HCT116 (cell line): ENCODE results near the gene MDM4. TPM values are rescaled to one million over a fixed set of nuclear protein-coding genes. Genes with fewer than 3 reads are reported as not detected.
A peak's percentile ranks its signal among the peaks of the same experiment; 100 is the strongest.

Source experiments
- ATAC-seq: fragments of 200-7000 bp; cut with Tn5 transposase; 2 replicates; pipeline ENCODE4 v1.9.1; 2020; ENCODE audit warnings: mild to moderate bottlenecking, moderate library complexity
- BruUV-seq: library from RNA; stranded (reverse); fragments of 400-500 nt; replicated peaks from 2 replicates; lab custom pipeline; 2021; lab: Mats Ljungman, UMichigan
- CTCF ChIA-PET: fragments of 300-600 bp; sonication (Branson Sonifier 250); formaldehyde crosslinking; loops from one replicate; lab custom pipeline; 2021; ENCODE audit warnings: antibody characterized with exemption; lab: Charles Lee
- POLR2A ChIA-PET: fragments of 300-600, 350-600 bp; sonication (Branson Sonifier 250); formaldehyde crosslinking; loops from one replicate; lab custom pipeline; 2021; ENCODE audit warnings: antibody characterized with exemption; lab: Charles Lee
- RAD21 ChIA-PET, 2 experiments: fragments of 300-600 bp; sonication (Branson Sonifier 250); formaldehyde crosslinking; loops; one replicate each; lab custom pipeline; 2023; ENCODE audit warnings: low total read pairs in 2 of 2; ENCODE audit not compliant: uncharacterized antibody in 2 of 2, unreplicated experiment in 2 of 2, low non-redundant PET in 1 of 2; lab: Charles Lee
- DNase-seq: peaks from one replicate; pipeline ENCODE4 v3.0.0-alpha.2; 2010; ENCODE audit warnings: low read depth, low spot score
- H2AFZ ChIP-seq: fragments of 200-600 bp; shearing (Covaris generic), sonication (generic); 2 replicates; pipeline ENCODE4 v1.6.1; 2017; ENCODE audit warnings: low read depth, mixed run types, mixed read lengths, antibody characterized with exemption, low read length; ENCODE audit not compliant: poor library complexity, severe bottlenecking
- H3K27ac ChIP-seq: 2 replicates; pipeline ENCODE4 v1.5.1; 2012; ENCODE audit warnings: low read depth, low read length
- H3K27me3 ChIP-seq: fragments of 200-600 bp; sonication (generic); 2 replicates; pipeline ENCODE4 v1.6.1; 2016; ENCODE audit warnings: mixed run types, low read length, mixed read lengths; ENCODE audit not compliant: insufficient read depth
- H3K36me3 ChIP-seq, 2 experiments: fragments of 200-500 bp in 1 of 2; fragments of 200-600 bp in 1 of 2; sonication (Bioruptor generic) in 1 of 2; sonication (generic) in 1 of 2; 2 replicates each; pipeline versions ENCODE4 v1.5.1 to v1.6.1; 2014 to 2016; ENCODE audit warnings: low read length in 2 of 2, inconsistent platforms in 1 of 2, mixed read lengths in 1 of 2, mixed run types in 1 of 2; ENCODE audit not compliant: insufficient read depth in 2 of 2, control insufficient read depth in 1 of 2
- H3K4me1 ChIP-seq, 2 experiments: fragments of 200-600 bp in 1 of 2; sonication (generic) in 1 of 2; 2 replicates each; pipeline versions ENCODE4 v1.5.1 to v1.6.1; 2012 to 2017; ENCODE audit warnings: low read length in 2 of 2, inconsistent platforms in 1 of 2, mild to moderate bottlenecking in 1 of 2, mixed read lengths in 1 of 2, mixed run types in 1 of 2, moderate library complexity in 1 of 2; ENCODE audit not compliant: insufficient read depth in 2 of 2, control insufficient read depth in 1 of 2
- H3K4me2 ChIP-seq: fragments of 200-600 bp; sonication (generic); 2 replicates; pipeline ENCODE4 v1.6.1; 2017; ENCODE audit warnings: mixed run types, low read length, mixed read lengths
- H3K4me3 ChIP-seq, 2 experiments: fragments of 200-600 bp in 1 of 2; sonication (generic) in 1 of 2; replicated peaks in 1 of 2; 2 replicates each; pipeline ENCODE4 v1.5.1; 2011 to 2016; ENCODE audit warnings: low read length in 2 of 2, control low read depth in 1 of 2, low read depth in 1 of 2, mild to moderate bottlenecking in 1 of 2, mixed read lengths in 1 of 2, mixed run types in 1 of 2
- H3K79me2 ChIP-seq: fragments of 200-600 bp; sonication (generic); 2 replicates; pipeline ENCODE4 v1.6.1; 2017; ENCODE audit warnings: mild to moderate bottlenecking, mixed run types, low read length, moderate library complexity, mixed read lengths; ENCODE audit not compliant: insufficient read depth
- H3K9ac ChIP-seq: fragments of 200-600 bp; sonication (generic); 2 replicates; pipeline ENCODE4 v1.6.1; 2016; ENCODE audit warnings: low read length, mixed read lengths
- H3K9me2 ChIP-seq: fragments of 200-600 bp; sonication (generic), shearing (Covaris generic); 2 replicates; pipeline ENCODE4 v1.6.1; 2017; ENCODE audit warnings: mixed run types, mild to moderate bottlenecking, moderate library complexity; ENCODE audit not compliant: insufficient read depth
- H3K9me3 ChIP-seq, 2 experiments: fragments of 200-500 bp in 1 of 2; fragments of 200-600 bp in 1 of 2; sonication (Bioruptor generic) in 1 of 2; sonication (generic) in 1 of 2; 2 replicates each; pipeline ENCODE4 v1.6.1; 2014 to 2017; ENCODE audit warnings: low read length in 2 of 2, mixed read lengths in 2 of 2, inconsistent platforms in 1 of 2, low read depth in 1 of 2, mild to moderate bottlenecking in 1 of 2, mixed run types in 1 of 2, moderate library complexity in 1 of 2; ENCODE audit not compliant: control insufficient read depth in 1 of 2, insufficient read depth in 1 of 2
- H4K20me1 ChIP-seq: fragments of 200-600 bp; sonication (generic), shearing (Covaris generic); 2 replicates; pipeline ENCODE4 v1.6.1; 2017; ENCODE audit warnings: mixed run types, mild to moderate bottlenecking, moderate library complexity; ENCODE audit not compliant: insufficient read depth
- CBX3 ChIP-seq: IDR thresholded peaks from 2 replicates; pipeline ENCODE4 v1.6.1; 2012; ENCODE audit warnings: low read depth
- CTCF ChIP-seq, 3 experiments: fragments of 200-600 bp in 1 of 3; sonication (generic) in 1 of 3; IDR thresholded peaks in 2 of 3; conservative IDR thresholded peaks in 1 of 3; 2 replicates each; pipeline ENCODE4 v1.5.1; 2012 to 2017; ENCODE audit warnings: low read depth in 2 of 3, low read length in 2 of 3, antibody characterized with exemption in 1 of 3, borderline replicate concordance in 1 of 3, control low read depth in 1 of 3, mild to moderate bottlenecking in 1 of 3, mixed read lengths in 1 of 3, mixed run types in 1 of 3, moderate library complexity in 1 of 3; ENCODE audit not compliant: insufficient read depth in 1 of 3
- JUND ChIP-seq: IDR thresholded peaks from 2 replicates; pipeline ENCODE4 v1.6.1; 2012
- RAD21 ChIP-seq: IDR thresholded peaks from 2 replicates; pipeline ENCODE4 v1.6.1; 2012; ENCODE audit warnings: low read depth, mild to moderate bottlenecking
- REST ChIP-seq: IDR thresholded peaks from 2 replicates; pipeline ENCODE4 v1.6.1; 2012; ENCODE audit warnings: low read depth
- SIN3A ChIP-seq: IDR thresholded peaks from 2 replicates; pipeline ENCODE4 v1.6.1; 2012; ENCODE audit warnings: low read depth
- intact Hi-C: fragments of 100-400 bp; cut with micrococcal nuclease; formaldehyde crosslinking; loops from 2 replicates; pipeline ENCODE4 v1.10.0; 2022
- total RNA-seq: library from RNA; stranded (reverse); gene quantifications from one replicate; pipeline ENCODE4 v1.2.1, GENCODE V29; 2021; ENCODE audit not compliant: unreplicated experiment

Gene MDM4
- total RNA-seq, 1 experiment from 2014 or later: 79.5 TPM

GRCh38 chr1:204503122-204503912 lies 12.9 kb upstream of the MDM4 start:
- DNase-seq (peak; percentile 69), ATAC-seq (no peak)
- peak overlapping the region; percentile 88 for H2AFZ ChIP-seq
- RAD21 ChIA-PET: interaction anchor here (0.6 to 1.2 kb wide), 8 partner anchors 9 to 304 kb away, joined by 3 to 7 read pairs (median 3); no protein-coding TSS in a partner anchor
- H3K9me2 ChIP-seq: no peaks in the 10 kb centered on the region
- CTCF ChIA-PET: interaction anchor here (0.7 to 2.2 kb wide), 15 partner anchors 10 to 341 kb away, joined by 3 to 37 read pairs (median 6); partner anchors contain the start of genes MDM4 and PIK3C2B
- H3K4me2 ChIP-seq: no peak overlapping the region; the same call in 1 of the 2 replicates
- H3K36me3 ChIP-seq: no peaks in the 10 kb centered on the region
- H3K27ac ChIP-seq: no peak overlapping the region
- no peak overlapping the region for H3K9ac ChIP-seq
- H3K9me3 ChIP-seq: peaks cover 0 to 4% of the 10 kb centered on the region in 2 experiments; a peak in 1 of 4 replicates
- peaks cover 16 to 32% of the 10 kb centered on the region in 2 experiments for H3K4me1 ChIP-seq
- intact Hi-C loops: loop anchor here (1.0 to 2.0 kb wide), 4 partner anchors 57 to 341 kb away; no protein-coding TSS in a partner anchor
- BruUV-seq: no TSS peak
- POLR2A ChIA-PET: interaction anchor here (1.0 kb wide), 1 partner anchor 13 kb away, joined by 3 read pairs; the partner anchor contains the start of gene MDM4
- no peak overlapping the region for H3K4me3 ChIP-seq
- H3K27me3 ChIP-seq: no peaks in the 10 kb centered on the region
- H4K20me1 ChIP-seq: no peaks in the 10 kb centered on the region
- no peaks in the 10 kb centered on the region for H3K79me2 ChIP-seq
- TF ChIP-seq REST: no peak
- peak; percentile 60 to 93 (median 86) for TF ChIP-seq CTCF (IDR thresholded peaks at IDR 0.05 in 2 of 3, conservative IDR thresholded peaks at IDR 0.05 in 1 of 3; ENCODE audit: borderline replicate concordance in 1 of 3, insufficient read depth in 1 of 3, low read depth in 2 of 3, low read length in 2 of 3)
- no peak for TF ChIP-seq SIN3A
- peak; percentile 94 for TF ChIP-seq RAD21
- TF ChIP-seq CBX3: 0 out of 2 replicates have a peak, but pooled peaks have one; percentile 10
- no peak for TF ChIP-seq JUND
